ENCODE measurements around the gene DCTPP1.

GRCh38 chr16:30449116-30449435 lies 19.2 kb upstream of the DCTPP1 start:
- TF ChIP-seq CTCF (conservative IDR thresholded peaks at IDR 0.05 in 1 of 2, IDR thresholded peaks at IDR 0.05 in 1 of 2; ENCODE audit: extremely low read depth in 1 of 2, insufficient read depth in 1 of 2, low read depth in 1 of 2, low read length in 2 of 2) (no peak), EZH2 (IDR thresholded peaks at IDR 0.05; ENCODE audit: borderline replicate concordance, low read length) (no peak)
